Panc1 (cell line): ENCODE measurements around the gene CACNA1A.
"Not testable (repeated sequence)": the region's sequence is repeated elsewhere in the genome, so short reads cannot be mapped to it uniquely, and the experiment has no call there.

ENCODE experiments used
- SIN3A ChIP-seq: IDR thresholded peaks from 2 replicates; pipeline ENCODE4 v1.6.1; 2012; ENCODE audit warnings: low read depth, mild to moderate bottlenecking, low read length, moderate library complexity, borderline replicate concordance; ENCODE audit not compliant: insufficient read depth
- TCF7L2 ChIP-seq: IDR thresholded peaks from 2 replicates; pipeline ENCODE4 v1.6.1; 2011; ENCODE audit warnings: mild to moderate bottlenecking, low read depth, low read length, inconsistent platforms
- TF ChIP-seq, protein P1 (sequence below): fragments of 450-650 bp; IDR thresholded peaks from 2 replicates; pipeline ENCODE4 v1.5.1; 2017; ENCODE audit warnings: mild to moderate bottlenecking
- TF ChIP-seq, protein P2 (sequence below), 2 experiments: IDR thresholded peaks; 2 replicates each; pipeline ENCODE4 v1.6.1; 2011 to 2012; ENCODE audit warnings: low read depth in 2 of 2, control low read depth in 1 of 2, low read length in 1 of 2, mild to moderate bottlenecking in 1 of 2, moderate library complexity in 1 of 2; ENCODE audit not compliant: insufficient read depth in 1 of 2

DNA sequence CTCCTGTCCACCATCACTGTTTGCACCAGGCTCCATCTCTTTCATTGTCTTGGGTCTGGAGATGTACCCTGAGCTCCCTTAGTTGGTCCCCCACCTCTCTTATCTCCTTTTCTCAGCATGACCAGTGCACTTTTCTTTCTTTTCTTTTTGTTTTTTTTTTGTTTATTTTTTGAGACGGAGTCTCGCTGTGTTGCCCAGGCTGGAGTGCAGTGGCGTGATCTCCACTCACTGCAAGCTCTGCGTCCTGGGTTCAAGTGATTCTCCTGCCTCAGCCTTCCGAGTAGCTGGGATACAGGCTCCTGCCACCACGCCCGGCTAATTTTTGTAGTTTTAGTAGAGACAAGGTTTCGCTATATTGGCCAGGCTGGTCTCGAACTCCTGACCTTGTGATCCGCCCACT, 328.0 kb downstream of the CACNA1A start:
- TF ChIP-seq, protein P1, sequence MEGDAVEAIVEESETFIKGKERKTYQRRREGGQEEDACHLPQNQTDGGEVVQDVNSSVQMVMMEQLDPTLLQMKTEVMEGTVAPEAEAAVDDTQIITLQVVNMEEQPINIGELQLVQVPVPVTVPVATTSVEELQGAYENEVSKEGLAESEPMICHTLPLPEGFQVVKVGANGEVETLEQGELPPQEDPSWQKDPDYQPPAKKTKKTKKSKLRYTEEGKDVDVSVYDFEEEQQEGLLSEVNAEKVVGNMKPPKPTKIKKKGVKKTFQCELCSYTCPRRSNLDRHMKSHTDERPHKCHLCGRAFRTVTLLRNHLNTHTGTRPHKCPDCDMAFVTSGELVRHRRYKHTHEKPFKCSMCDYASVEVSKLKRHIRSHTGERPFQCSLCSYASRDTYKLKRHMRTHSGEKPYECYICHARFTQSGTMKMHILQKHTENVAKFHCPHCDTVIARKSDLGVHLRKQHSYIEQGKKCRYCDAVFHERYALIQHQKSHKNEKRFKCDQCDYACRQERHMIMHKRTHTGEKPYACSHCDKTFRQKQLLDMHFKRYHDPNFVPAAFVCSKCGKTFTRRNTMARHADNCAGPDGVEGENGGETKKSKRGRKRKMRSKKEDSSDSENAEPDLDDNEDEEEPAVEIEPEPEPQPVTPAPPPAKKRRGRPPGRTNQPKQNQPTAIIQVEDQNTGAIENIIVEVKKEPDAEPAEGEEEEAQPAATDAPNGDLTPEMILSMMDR, result not testable (repeated sequence)
- TF ChIP-seq SIN3A, TCF7L2: not testable (repeated sequence)
- TF ChIP-seq, protein P2, sequence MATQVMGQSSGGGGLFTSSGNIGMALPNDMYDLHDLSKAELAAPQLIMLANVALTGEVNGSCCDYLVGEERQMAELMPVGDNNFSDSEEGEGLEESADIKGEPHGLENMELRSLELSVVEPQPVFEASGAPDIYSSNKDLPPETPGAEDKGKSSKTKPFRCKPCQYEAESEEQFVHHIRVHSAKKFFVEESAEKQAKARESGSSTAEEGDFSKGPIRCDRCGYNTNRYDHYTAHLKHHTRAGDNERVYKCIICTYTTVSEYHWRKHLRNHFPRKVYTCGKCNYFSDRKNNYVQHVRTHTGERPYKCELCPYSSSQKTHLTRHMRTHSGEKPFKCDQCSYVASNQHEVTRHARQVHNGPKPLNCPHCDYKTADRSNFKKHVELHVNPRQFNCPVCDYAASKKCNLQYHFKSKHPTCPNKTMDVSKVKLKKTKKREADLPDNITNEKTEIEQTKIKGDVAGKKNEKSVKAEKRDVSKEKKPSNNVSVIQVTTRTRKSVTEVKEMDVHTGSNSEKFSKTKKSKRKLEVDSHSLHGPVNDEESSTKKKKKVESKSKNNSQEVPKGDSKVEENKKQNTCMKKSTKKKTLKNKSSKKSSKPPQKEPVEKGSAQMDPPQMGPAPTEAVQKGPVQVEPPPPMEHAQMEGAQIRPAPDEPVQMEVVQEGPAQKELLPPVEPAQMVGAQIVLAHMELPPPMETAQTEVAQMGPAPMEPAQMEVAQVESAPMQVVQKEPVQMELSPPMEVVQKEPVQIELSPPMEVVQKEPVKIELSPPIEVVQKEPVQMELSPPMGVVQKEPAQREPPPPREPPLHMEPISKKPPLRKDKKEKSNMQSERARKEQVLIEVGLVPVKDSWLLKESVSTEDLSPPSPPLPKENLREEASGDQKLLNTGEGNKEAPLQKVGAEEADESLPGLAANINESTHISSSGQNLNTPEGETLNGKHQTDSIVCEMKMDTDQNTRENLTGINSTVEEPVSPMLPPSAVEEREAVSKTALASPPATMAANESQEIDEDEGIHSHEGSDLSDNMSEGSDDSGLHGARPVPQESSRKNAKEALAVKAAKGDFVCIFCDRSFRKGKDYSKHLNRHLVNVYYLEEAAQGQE (IDR thresholded peaks at IDR 0.05; ENCODE audit: insufficient read depth in 1 of 2, low read depth in 2 of 2, low read length in 1 of 2), result not testable (repeated sequence)
